B cell (primary cell): ENCODE measurements around the gene ITIH3. TPM values are rescaled to one million over a fixed set of nuclear protein-coding genes. Genes with fewer than 3 reads are reported as not detected.

ENCODE experiments used
- ATAC-seq: fragments of 200-7000 bp; cut with Tn5 transposase; one replicate; pipeline ENCODE4 v1.10.0; 2021; ENCODE audit warnings: low read depth, mild to moderate bottlenecking, moderate number of reproducible peaks, moderate library complexity
- CTCF ChIA-PET: fragments of 350-600 bp; sonication (Branson Sonifier 250); formaldehyde crosslinking; loops from one replicate; lab custom pipeline; 2021; ENCODE audit warnings: antibody characterized with exemption, inconsistent platforms; lab: Charles Lee
- POLR2A ChIA-PET: fragments of 350-600 bp; sonication (Branson Sonifier 250); formaldehyde crosslinking; loops from one replicate; lab custom pipeline; 2021; ENCODE audit warnings: antibody characterized with exemption; lab: Charles Lee
- DNase-seq: peaks from one replicate; pipeline ENCODE4 v3.0.0; 2013
- H2AFZ ChIP-seq: 2 replicates; pipeline ENCODE4 v1.6.1; 2012; ENCODE audit warnings: mild to moderate bottlenecking, low read depth, low read length; ENCODE audit not compliant: insufficient read depth, poor library complexity, severe bottlenecking
- H3K27ac ChIP-seq, 2 donors: 1 replicate in 1 of 2; 2 replicates in 1 of 2; pipeline ENCODE4 v1.5.1; 2012 to 2013; ENCODE audit warnings: low read length in 2 of 2, mild to moderate bottlenecking in 2 of 2, moderate library complexity in 1 of 2
- H3K27me3 ChIP-seq, 4 experiments: fragments of 200-600 bp in 1 of 4; sonication (generic) in 1 of 4; replicated peaks in 1 of 4; 1 replicate in 2 of 4; 2 replicates in 2 of 4; pipeline versions ENCODE4 v1.6.1 to v1.7.0; 2013 to 2016; ENCODE audit warnings: low read length in 3 of 4, mild to moderate bottlenecking in 2 of 4, mixed read lengths in 1 of 4, moderate library complexity in 1 of 4; ENCODE audit not compliant: insufficient read depth in 4 of 4, control insufficient read depth in 3 of 4; ENCODE audit errors: control extremely low read depth in 1 of 4
- H3K36me3 ChIP-seq, 2 experiments: replicated peaks in 1 of 2; 1 replicate in 1 of 2; 2 replicates in 1 of 2; pipeline versions ENCODE4 v1.6.1 to v1.7.1; 2013; ENCODE audit warnings: low read length in 1 of 2; ENCODE audit not compliant: insufficient read depth in 2 of 2, control insufficient read depth in 1 of 2; ENCODE audit errors: control extremely low read depth in 1 of 2, extremely low read depth in 1 of 2
- H3K4me1 ChIP-seq, 2 donors: fragments of 200-600 bp in 1 of 2; sonication (generic) in 1 of 2; 1 replicate in 1 of 2; 2 replicates in 1 of 2; pipeline versions ENCODE4 v1.5.1 to v1.6.1; 2013 to 2017; ENCODE audit warnings: low read length in 2 of 2; ENCODE audit not compliant: control insufficient read depth in 2 of 2, insufficient read depth in 2 of 2
- H3K4me2 ChIP-seq: replicated peaks from 2 replicates; pipeline ENCODE3; 2012; ENCODE audit warnings: mild to moderate bottlenecking, low read depth, low read length; ENCODE audit not compliant: poor library complexity, severe bottlenecking
- H3K4me3 ChIP-seq, 5 experiments: fragments of 200-600 bp in 1 of 5; sonication (generic) in 1 of 5; 1 replicate in 3 of 5; 2 replicates in 2 of 5; pipeline versions ENCODE4 v1.5.1 to v1.7.0; 2011 to 2016; ENCODE audit warnings: low read length in 4 of 5, mild to moderate bottlenecking in 4 of 5, low read depth in 2 of 5, control low read depth in 1 of 5, moderate library complexity in 1 of 5; ENCODE audit not compliant: insufficient read depth in 1 of 5; ENCODE audit errors: control extremely low read depth in 1 of 5, extremely low read depth in 1 of 5
- H3K79me2 ChIP-seq: fragments of 200-600 bp; sonication (generic); one replicate; pipeline ENCODE4 v1.6.0; 2016; ENCODE audit warnings: low read length; ENCODE audit not compliant: control insufficient read depth, insufficient read depth
- H3K9ac ChIP-seq: fragments of 200-600 bp; sonication (generic); 2 replicates; pipeline ENCODE4 v1.6.1; 2017; ENCODE audit warnings: mild to moderate bottlenecking, low read length, moderate library complexity
- H3K9me3 ChIP-seq, 3 donors: one replicate each; pipeline versions ENCODE4 v1.6.1 to v1.7.1; 2013; ENCODE audit warnings: low read length in 2 of 3; ENCODE audit not compliant: control insufficient read depth in 2 of 3, insufficient read depth in 1 of 3; ENCODE audit errors: control extremely low read depth in 1 of 3
- H4K20me1 ChIP-seq: 2 replicates; pipeline ENCODE4 v1.6.0; 2012; ENCODE audit warnings: mild to moderate bottlenecking, low read length; ENCODE audit not compliant: insufficient read depth, control insufficient read depth, poor library complexity, severe bottlenecking
- H3K27ac Mint-ChIP-seq: one replicate; pipeline ENCODE4 v1.8.0; 2021; ENCODE audit warnings: mixed read lengths
- H3K27me3 Mint-ChIP-seq: one replicate; pipeline ENCODE4 v1.8.0; 2021; ENCODE audit warnings: mixed read lengths
- H3K4me1 Mint-ChIP-seq: one replicate; pipeline ENCODE4 v1.8.0; 2021; ENCODE audit warnings: mixed read lengths
- H3K4me3 Mint-ChIP-seq: one replicate; pipeline ENCODE4 v1.8.0; 2021; ENCODE audit warnings: mixed read lengths
- H3K9me3 Mint-ChIP-seq: one replicate; pipeline ENCODE4 v1.8.0; 2022; ENCODE audit warnings: mixed read lengths; ENCODE audit not compliant: insufficient read depth
- CTCF ChIP-seq: fragments of 200-600 bp; IDR thresholded peaks from one replicate; pipeline ENCODE4 v1.8.0; 2022; ENCODE audit warnings: antibody characterized with exemption, mild to moderate bottlenecking
- EZH2 ChIP-seq: IDR thresholded peaks from 2 replicates; pipeline ENCODE4 v1.6.1; 2012; ENCODE audit warnings: borderline replicate concordance, low read depth, mild to moderate bottlenecking, moderate library complexity, low read length; ENCODE audit not compliant: insufficient read depth, poor library complexity, severe bottlenecking
- WGBS: methylation state at CpG from one replicate; pipeline ENCODE4 v1.1.5; 2013; ENCODE audit warnings: missing lambda C conversion rate; ENCODE audit not compliant: insufficient coverage; 5-methylcytosine and 5-hydroxymethylcytosine counted together
- intact Hi-C: fragments of 100-400 bp; cut with micrococcal nuclease; formaldehyde crosslinking; loops from one replicate; pipeline ENCODE4 v1.10.0; 2022
- polyA plus RNA-seq: library from polyadenylated mRNA; depleted of rRNA; stranded (reverse); fragments of >200 nt; gene quantifications from 2 replicates; pipeline ENCODE4 v1.2.3, GENCODE V29; 2012
- total RNA-seq, 2 donors: library from RNA; stranded (reverse); fragments of 120-200 nt in 1 of 2; gene quantifications; 1 replicate in 1 of 2; 2 replicates in 1 of 2; pipeline versions ENCODE4 v1.2.3 to v1.2.4, GENCODE V29; 2013 to 2022

Gene ITIH3
- total and polyA plus RNA-seq, 2 donors (not counting 1 experiment from before 2014, with no cell fraction given), result not detected

GRCh38 chr3:52831500-52832301 is 37.1 kb downstream of the ITIH3 start:
- Histone ChIP-seq H3K9me3 (no peaks in the 10 kb centered on the region), H3K4me1 (no peaks in the 10 kb centered on the region), H3K27ac (no peak overlapping the region), H3K4me2 (no peak overlapping the region), H3K36me3 (peaks cover 0 to 11% of the 10 kb centered on the region in 2 experiments), H3K79me2 (no peaks in the 10 kb centered on the region), H3K27me3 (no peaks in the 10 kb centered on the region), H4K20me1 (no peaks in the 10 kb centered on the region), H3K9ac (no peak overlapping the region), H3K4me3 (no peak overlapping the region), H2AFZ (no peak overlapping the region)
- WGBS, result 77% methylated on average over 21 of the region's 21 CpGs
- CTCF ChIA-PET, result no interaction called here
- no peak for DNase-seq
- intact Hi-C loops, result no loop called here
- ATAC-seq, result no peak
- POLR2A ChIA-PET, result no interaction called here
- no peaks in the 10 kb centered on the region for H3K27me3 Mint-ChIP-seq
- H3K4me1 Mint-ChIP-seq, result no peaks in the 10 kb centered on the region
- TF ChIP-seq EZH2 (no peak), CTCF (no peak)
- H3K27ac Mint-ChIP-seq, result no peak overlapping the region
- no peaks in the 10 kb centered on the region for H3K9me3 Mint-ChIP-seq
- H3K4me3 Mint-ChIP-seq, result no peak overlapping the region

GRCh38 chr3:52833202-52833601 is 38.6 kb downstream of the ITIH3 start:
- H3K27ac ChIP-seq, result no peak overlapping the region

More at GRCh38 chr3:52833202-52833601, 38.6 kb downstream of the ITIH3 start:
- intact Hi-C loops, result no loop called here
- TF ChIP-seq EZH2, result no peak
- no peak for TF ChIP-seq CTCF
- DNase-seq (no peak), ATAC-seq (no peak)
- Histone ChIP-seq H3K79me2 (no peaks in the 10 kb centered on the region), H2AFZ (no peak overlapping the region), H3K4me2 (no peak overlapping the region), H3K9me3 (no peaks in the 10 kb centered on the region), H3K9ac (no peak overlapping the region), H4K20me1 (no peaks in the 10 kb centered on the region), H3K36me3 (peaks cover 0 to 14% of the 10 kb centered on the region in 2 experiments), H3K4me1 (no peaks in the 10 kb centered on the region), H3K27me3 (no peaks in the 10 kb centered on the region), H3K4me3 (no peak overlapping the region)
- H3K27ac Mint-ChIP-seq, result no peak overlapping the region
- POLR2A ChIA-PET, result no interaction called here
- WGBS, result 95% methylated on average over 6 of the region's 14 CpGs
- no peaks in the 10 kb centered on the region for H3K4me1 Mint-ChIP-seq
- no peak overlapping the region for H3K4me3 Mint-ChIP-seq
- H3K9me3 Mint-ChIP-seq, result no peaks in the 10 kb centered on the region
- CTCF ChIA-PET, result no interaction called here
- no peaks in the 10 kb centered on the region for H3K27me3 Mint-ChIP-seq
